ENCODE data around the gene PAM. TPM values are rescaled to one million over a fixed set of nuclear protein-coding genes. Genes with fewer than 3 reads are reported as not detected.

Gene PAM
- total RNA-seq, 1 donor, result 266 TPM

- no peak overlapping the region for H3K4me3 ChIP-seq (ENCODE audit: low read depth, low read length)
- TF ChIP-seq CTCF (IDR thresholded peaks at IDR 0.05; ENCODE audit: insufficient read depth, low read depth, low read length), result no peak
- DNase-seq (ENCODE audit: low read depth), result no peak
These were observed 176.1 kb downstream of the PAM start for GRCh38 chr5:102931085-102931725.

- H3K4me3 ChIP-seq (ENCODE audit: low read depth, low read length), result no peak overlapping the region
These were observed 177.7 kb downstream of the PAM start for GRCh38 chr5:102932781-102933180.

GRCh38 chr5:102933316-102933715 lies 178.2 kb downstream of the PAM start:
- no peak overlapping the region for H3K4me3 ChIP-seq (ENCODE audit: low read depth, low read length)
- DNase-seq (ENCODE audit: low read depth), result no peak
- TF ChIP-seq CTCF (IDR thresholded peaks at IDR 0.05; ENCODE audit: insufficient read depth, low read depth, low read length), result no peak

More at GRCh38 chr5:102932781-102933180, 177.7 kb downstream of the PAM start:
- no peak for TF ChIP-seq CTCF (IDR thresholded peaks at IDR 0.05; ENCODE audit: insufficient read depth, low read depth, low read length)
- DNase-seq (ENCODE audit: low read depth), result no peak

- no peak for DNase-seq (ENCODE audit: low read depth)
- H3K4me3 ChIP-seq (ENCODE audit: low read depth, low read length), result no peak overlapping the region
- TF ChIP-seq CTCF (IDR thresholded peaks at IDR 0.05; ENCODE audit: insufficient read depth, low read depth, low read length), result no peak
These were observed 178.8 kb downstream of the PAM start for GRCh38 chr5:102933721-102934459.

GRCh38 chr5:102937894-102938293 lies 182.8 kb downstream of the PAM start:
- H3K4me3 ChIP-seq (ENCODE audit: low read depth, low read length), result no peak overlapping the region
- no peak for TF ChIP-seq CTCF (IDR thresholded peaks at IDR 0.05; ENCODE audit: insufficient read depth, low read depth, low read length)
- DNase-seq (ENCODE audit: low read depth), result no peak

GRCh38 chr5:102941111-102941510 lies 186.0 kb downstream of the PAM start:
- no peak for DNase-seq (ENCODE audit: low read depth)
- TF ChIP-seq CTCF (IDR thresholded peaks at IDR 0.05; ENCODE audit: insufficient read depth, low read depth, low read length), result no peak
- H3K4me3 ChIP-seq (ENCODE audit: low read depth, low read length), result no peak overlapping the region
